GM12878 (cell line): ENCODE measurements around the gene SIN3B. TPM values are rescaled to one million over a fixed set of nuclear protein-coding genes. Genes with fewer than 3 reads are reported as not detected.

ENCODE experiments used
- CREM ChIP-seq: IDR thresholded peaks from 2 replicates; pipeline ENCODE4 v1.6.1; 2014; ENCODE audit warnings: antibody characterized with exemption, low read depth
- REST ChIP-seq: IDR thresholded peaks from 2 replicates; pipeline ENCODE4 v1.6.1; 2012; ENCODE audit warnings: mild to moderate bottlenecking, low read depth, low read length
- polyA plus RNA-seq, 11 experiments: library from polyadenylated mRNA; depleted of rRNA in 4 of 11; unstranded in 6 of 11; stranded (reverse) in 5 of 11; fragments of >200 nt; fragmentation: Nextera tagmentation in 4 of 11; fragmentation: Illumina TruSeq in 1 of 11; extraction: Ambion mirVana in 4 of 11; extraction: Trizol in 1 of 11; gene quantifications; 1 replicate in 1 of 11; 2 replicates in 10 of 11; pipeline versions ENCODE4 v1.2.1 to v1.2.3, GENCODE V29; 2011 to 2016; ENCODE audit warnings: inconsistent platforms in 2 of 11, missing spikeins in 2 of 11, low read depth in 1 of 11
- total RNA-seq, 4 experiments: library from RNA; depleted of rRNA in 3 of 4; stranded (reverse); fragments of >200 nt in 3 of 4; fragmentation: Illumina TruSeq in 1 of 4; extraction: Trizol in 1 of 4; gene quantifications; 2 replicates each; pipeline versions ENCODE4 v1.2.1 to v1.2.3, GENCODE V29; 2013 to 2021
- TF ChIP-seq, protein P1 (sequence below): fragments of 450-650 bp; IDR thresholded peaks from 2 replicates; pipeline ENCODE4 v1.6.1; 2016; ENCODE audit warnings: mild to moderate bottlenecking, moderate library complexity, borderline replicate concordance

Gene SIN3B
- total and polyA plus RNA-seq, 10 of the 15 experiments (the other 5 are each of a cell fraction or from before 2014, with no cell fraction given): 0.68 to 34.5 (median 15.8) TPM

DNA sequence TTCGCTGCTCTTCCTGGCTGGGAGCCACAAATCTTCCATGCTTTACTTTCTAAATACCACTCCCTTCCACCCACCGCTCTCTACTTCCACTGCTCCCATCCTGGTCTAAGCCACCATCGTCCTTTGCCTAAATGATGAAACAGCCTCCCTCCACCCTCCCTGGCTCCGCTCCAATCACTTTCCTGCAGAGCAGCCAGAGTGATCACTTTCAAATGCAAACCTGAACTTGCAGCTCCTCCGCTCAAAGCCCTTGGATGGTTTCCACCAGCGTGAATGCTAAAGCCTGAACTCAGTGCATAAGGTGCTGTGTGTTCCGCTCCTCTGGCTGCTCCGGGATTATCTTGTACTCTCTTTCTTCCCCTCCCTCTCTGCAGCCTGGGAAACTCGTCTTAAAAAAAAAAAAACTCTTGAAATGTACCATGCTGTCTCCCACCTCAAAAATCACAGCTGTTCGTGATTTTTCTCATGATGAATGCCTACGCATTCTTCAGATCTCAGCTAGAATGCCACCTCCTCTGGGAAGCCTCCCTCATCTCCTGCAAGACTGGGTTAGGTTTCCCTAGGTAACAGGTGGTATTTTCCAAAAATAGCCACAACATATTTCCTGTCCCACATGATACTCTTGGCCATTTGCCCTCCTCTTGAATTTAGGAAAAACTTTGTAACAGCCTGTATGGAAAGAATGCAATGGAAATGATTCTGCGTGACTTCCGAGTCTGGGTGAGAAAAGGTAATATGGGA lies 3.7 kb upstream of the SIN3B start (continued):
- TF ChIP-seq, protein P1, sequence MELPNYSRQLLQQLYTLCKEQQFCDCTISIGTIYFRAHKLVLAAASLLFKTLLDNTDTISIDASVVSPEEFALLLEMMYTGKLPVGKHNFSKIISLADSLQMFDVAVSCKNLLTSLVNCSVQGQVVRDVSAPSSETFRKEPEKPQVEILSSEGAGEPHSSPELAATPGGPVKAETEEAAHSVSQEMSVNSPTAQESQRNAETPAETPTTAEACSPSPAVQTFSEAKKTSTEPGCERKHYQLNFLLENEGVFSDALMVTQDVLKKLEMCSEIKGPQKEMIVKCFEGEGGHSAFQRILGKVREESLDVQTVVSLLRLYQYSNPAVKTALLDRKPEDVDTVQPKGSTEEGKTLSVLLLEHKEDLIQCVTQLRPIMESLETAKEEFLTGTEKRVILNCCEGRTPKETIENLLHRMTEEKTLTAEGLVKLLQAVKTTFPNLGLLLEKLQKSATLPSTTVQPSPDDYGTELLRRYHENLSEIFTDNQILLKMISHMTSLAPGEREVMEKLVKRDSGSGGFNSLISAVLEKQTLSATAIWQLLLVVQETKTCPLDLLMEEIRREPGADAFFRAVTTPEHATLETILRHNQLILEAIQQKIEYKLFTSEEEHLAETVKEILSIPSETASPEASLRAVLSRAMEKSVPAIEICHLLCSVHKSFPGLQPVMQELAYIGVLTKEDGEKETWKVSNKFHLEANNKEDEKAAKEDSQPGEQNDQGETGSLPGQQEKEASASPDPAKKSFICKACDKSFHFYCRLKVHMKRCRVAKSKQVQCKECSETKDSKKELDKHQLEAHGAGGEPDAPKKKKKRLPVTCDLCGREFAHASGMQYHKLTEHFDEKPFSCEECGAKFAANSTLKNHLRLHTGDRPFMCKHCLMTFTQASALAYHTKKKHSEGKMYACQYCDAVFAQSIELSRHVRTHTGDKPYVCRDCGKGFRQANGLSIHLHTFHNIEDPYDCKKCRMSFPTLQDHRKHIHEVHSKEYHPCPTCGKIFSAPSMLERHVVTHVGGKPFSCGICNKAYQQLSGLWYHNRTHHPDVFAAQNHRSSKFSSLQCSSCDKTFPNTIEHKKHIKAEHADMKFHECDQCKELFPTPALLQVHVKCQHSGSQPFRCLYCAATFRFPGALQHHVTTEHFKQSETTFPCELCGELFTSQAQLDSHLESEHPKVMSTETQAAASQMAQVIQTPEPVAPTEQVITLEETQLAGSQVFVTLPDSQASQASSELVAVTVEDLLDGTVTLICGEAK: no peak
- TF ChIP-seq CREM: no peak
- TF ChIP-seq REST: no peak
